ENCODE data around the gene ZFP91. TPM values are rescaled to one million over a fixed set of nuclear protein-coding genes. Genes with fewer than 3 reads are reported as not detected.

ZFP91 gene
- total RNA-seq, 4 donors from 2014 or later = 19.2 to 57.7 (median 48.9) TPM

DNA sequence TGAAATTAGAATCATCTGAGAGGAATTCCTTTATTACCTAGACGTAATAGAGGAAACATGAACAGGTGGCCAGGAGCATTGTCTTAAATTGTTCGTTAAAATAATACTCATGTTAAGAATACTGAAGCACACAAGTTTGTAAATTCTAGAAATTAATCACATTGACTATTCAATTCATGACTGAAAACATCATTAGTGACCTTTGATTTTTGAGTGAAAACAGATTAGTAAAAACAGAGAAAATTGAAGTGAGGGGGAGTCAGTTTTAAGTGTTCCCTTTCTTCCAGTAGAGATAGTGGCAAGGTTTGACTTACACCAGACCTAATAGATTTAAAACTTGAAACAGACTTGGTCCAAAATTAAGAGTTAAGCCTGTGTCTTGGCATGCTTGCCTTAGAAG lies 1.4 kb downstream of the ZFP91 start:
- Histone ChIP-seq H3K9me3 (no peaks in the 10 kb centered on the region), H3K27ac (peak overlapping the region; percentile 99 to 100), H3K4me1 (peaks cover 3 to 14% of the 10 kb centered on the region in 2 donors), H3K27me3 (no peaks in the 10 kb centered on the region), H3K36me3 (no peaks in the 10 kb centered on the region), H3K4me3 (peak overlapping the region; percentile 96 to 99)
- TF ChIP-seq CTCF (IDR thresholded peaks at IDR 0.05) (no peak), POLR2A (IDR thresholded peaks at IDR 0.05) (no peak)
- intact Hi-C loops (cut with DNase I; ENCODE audit: low total_unique reads) = no loop called here
- DNase-seq = no peak

DNA sequence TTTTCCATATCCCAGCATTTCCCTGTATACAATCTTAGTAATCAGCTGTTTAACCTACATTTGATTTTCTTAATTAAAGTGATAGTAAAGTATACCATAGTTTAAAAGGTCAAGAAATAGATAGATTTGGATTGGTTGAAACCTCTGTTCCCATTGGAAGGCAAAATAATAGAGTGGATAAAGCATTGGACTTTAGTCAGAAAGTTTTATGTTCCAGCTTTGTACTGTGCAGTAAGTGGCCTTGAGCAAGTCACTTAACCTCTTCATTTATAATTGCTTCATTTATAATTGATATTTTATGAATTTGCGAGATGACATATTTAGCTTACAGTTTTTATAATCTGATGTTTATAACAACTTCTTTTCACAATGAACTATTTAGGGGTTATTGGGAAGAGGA lies 3.6 kb downstream of the ZFP91 start:
- Histone ChIP-seq H3K36me3 (no peaks in the 10 kb centered on the region), H3K27ac (no peak overlapping the region), H3K4me3 (no peak overlapping the region), H3K9me3 (no peaks in the 10 kb centered on the region), H3K4me1 (peaks cover 3 to 14% of the 10 kb centered on the region in 2 donors), H3K27me3 (no peaks in the 10 kb centered on the region)
- intact Hi-C loops (cut with DNase I; ENCODE audit: low total_unique reads) = no loop called here
- TF ChIP-seq CTCF (IDR thresholded peaks at IDR 0.05) = no peak
- no peak for TF ChIP-seq POLR2A (IDR thresholded peaks at IDR 0.05)
- DNase-seq = no peak

GRCh38 chr11:58586998-58587397 lies 8.1 kb downstream of the ZFP91 start:
- no peaks in the 10 kb centered on the region for H3K27me3 ChIP-seq
- intact Hi-C loops (cut with DNase I; ENCODE audit: low total_unique reads) = no loop called here
- H3K27ac ChIP-seq = no peak overlapping the region
- no peaks in the 10 kb centered on the region for H3K36me3 ChIP-seq
- TF ChIP-seq CTCF (IDR thresholded peaks at IDR 0.05) = no peak
- no peak for TF ChIP-seq POLR2A (IDR thresholded peaks at IDR 0.05)
- no peak for DNase-seq
- no peaks in the 10 kb centered on the region for H3K9me3 ChIP-seq
- no peak overlapping the region for H3K4me3 ChIP-seq
- peaks cover 0 to under 1% of the 10 kb centered on the region in 2 donors for H3K4me1 ChIP-seq

DNA sequence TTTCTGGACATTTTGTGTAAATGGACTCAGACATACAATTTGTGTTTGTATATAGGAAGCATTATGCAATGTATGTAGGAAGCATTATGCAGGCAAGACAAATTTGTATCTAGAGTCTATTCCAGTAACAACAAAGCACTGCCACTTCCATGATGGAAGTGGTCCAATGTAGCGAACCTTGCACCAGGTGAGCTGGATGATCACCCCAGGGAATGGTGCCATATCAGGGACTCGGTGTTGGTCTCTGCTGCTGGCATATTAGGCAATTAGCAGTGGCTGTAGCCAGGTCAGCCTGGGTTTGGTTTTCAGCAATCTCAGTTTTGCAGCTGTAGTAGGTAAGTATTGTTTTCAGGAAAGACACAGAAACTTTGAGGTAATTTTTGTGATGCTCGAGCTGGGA lies 12.8 kb downstream of the ZFP91 start:
- no peak for DNase-seq
- Histone ChIP-seq H3K36me3 (no peaks in the 10 kb centered on the region), H3K27ac (no peak overlapping the region), H3K27me3 (no peaks in the 10 kb centered on the region), H3K4me1 (no peaks in the 10 kb centered on the region), H3K4me3 (no peak overlapping the region), H3K9me3 (no peaks in the 10 kb centered on the region)
- intact Hi-C loops (cut with DNase I; ENCODE audit: low total_unique reads) = no loop called here
- no peak for TF ChIP-seq CTCF (IDR thresholded peaks at IDR 0.05)
- no peak for TF ChIP-seq POLR2A (IDR thresholded peaks at IDR 0.05)

GRCh38 chr11:58592760-58593472 lies 14.1 kb downstream of the ZFP91 start:
- TF ChIP-seq POLR2A (IDR thresholded peaks at IDR 0.05) (no peak), CTCF (IDR thresholded peaks at IDR 0.05) (no peak)
- no peaks in the 10 kb centered on the region for H3K4me1 ChIP-seq
- H3K27me3 ChIP-seq = no peaks in the 10 kb centered on the region
- no peaks in the 10 kb centered on the region for H3K36me3 ChIP-seq
- H3K27ac ChIP-seq = no peak overlapping the region
- no peaks in the 10 kb centered on the region for H3K9me3 ChIP-seq
- no peak overlapping the region for H3K4me3 ChIP-seq
- DNase-seq = no peak
- intact Hi-C loops (cut with DNase I; ENCODE audit: low total_unique reads) = no loop called here

Data from uterus (tissue), 4 donors.